22Rv1 (cell line): ENCODE data around the gene FCER1G.

Experiments
- H3K27ac ChIP-seq: fragments of 450-650 bp; 2 replicates; pipeline ENCODE4 v1.5.1; 2017
- CTCF ChIP-seq: fragments of 450-650 bp; IDR thresholded peaks from 2 replicates; pipeline ENCODE4 v1.5.1; 2017; ENCODE audit warnings: mild to moderate bottlenecking
- ZFX ChIP-seq: fragments of 450-650 bp; IDR thresholded peaks from 2 replicates; pipeline ENCODE4 v1.6.1; 2017; ENCODE audit warnings: antibody characterized with exemption, borderline replicate concordance

The FCER1G gene

GRCh38 chr1:161215076-161215475 is at the start of gene FCER1G:
TSS of gene FCER1G (plus strand) at chr1:161215295. CDS start at chr1:161215322, 27 bp downstream.
- TF ChIP-seq ZFX (no peak), CTCF (no peak)

GRCh38 chr1:161165742-161166668 is 49.1 kb upstream of the FCER1G start, which contains the start of gene PPOX:
TSS of gene PPOX (plus strand) at chr1:161166426. CDS start at chr1:161166848, 422 bp downstream.
- H3K27ac ChIP-seq, result peak within 1 kb of the TSS; percentile 79
- TF ChIP-seq CTCF (peak; percentile 89), ZFX (no peak)

More at GRCh38 chr1:161215076-161215475, at the start of gene FCER1G:
- no peak within 1 kb of the TSS for H3K27ac ChIP-seq

GRCh38 chr1:161166669-161167548 is 48.2 kb upstream of the FCER1G start:
- TF ChIP-seq CTCF (no peak), ZFX (no peak)
- peak overlapping the region; percentile 79 for H3K27ac ChIP-seq

- no peak for TF ChIP-seq CTCF
These were observed 46.2 kb upstream of the FCER1G start for GRCh38 chr1:161168906-161169305.

GRCh38 chr1:161171191-161171590 is 43.9 kb upstream of the FCER1G start:
- no peak overlapping the region for H3K27ac ChIP-seq

More at GRCh38 chr1:161168906-161169305, 46.2 kb upstream of the FCER1G start:
- no peak overlapping the region for H3K27ac ChIP-seq

GRCh38 chr1:161171696-161172095 is 43.4 kb upstream of the FCER1G start:
- no peak overlapping the region; the same call in 1 of the 2 replicates for H3K27ac ChIP-seq
- TF ChIP-seq ZFX, result no peak
- TF ChIP-seq CTCF, result no peak

More at GRCh38 chr1:161171191-161171590, 43.9 kb upstream of the FCER1G start:
- TF ChIP-seq CTCF (peak; percentile 51), ZFX (no peak)
